Astrocyte (in vitro differentiated cells and primary cell): ENCODE measurements around the gene CHST11. TPM values are rescaled to one million over a fixed set of nuclear protein-coding genes. Genes with fewer than 3 reads are reported as not detected.
A peak's percentile ranks its signal among the peaks of the same experiment; 100 is the strongest.

Experiments used
- DNase-seq: peaks from one replicate; pipeline ENCODE4 v3.0.0-alpha.2; 2010; ENCODE audit warnings: low read depth
- FAIRE-seq: peaks from 2 replicates; lab custom pipeline; 2011; peaks lifted over from hg19 to GRCh38; lab: Jason Lieb, UNC
- H2AFZ ChIP-seq: 2 replicates; pipeline ENCODE4 v1.6.0; 2012; ENCODE audit warnings: low read depth, low read length, inconsistent platforms
- H3K27ac ChIP-seq: 2 replicates; pipeline ENCODE4 v1.5.1; 2011; ENCODE audit warnings: low read depth, low read length, inconsistent platforms
- H3K27me3 ChIP-seq: 2 replicates; pipeline ENCODE4 v1.6.0; 2011; ENCODE audit warnings: low read length, inconsistent platforms; ENCODE audit not compliant: insufficient read depth
- H3K36me3 ChIP-seq: 2 replicates; pipeline ENCODE4 v1.5.1; 2011; ENCODE audit warnings: low read length, inconsistent platforms; ENCODE audit not compliant: insufficient read depth
- H3K4me1 ChIP-seq: 2 replicates; pipeline ENCODE4 v1.5.1; 2011; ENCODE audit warnings: low read length, inconsistent platforms; ENCODE audit not compliant: insufficient read depth
- H3K4me2 ChIP-seq: 2 replicates; pipeline ENCODE4 v1.6.0; 2012; ENCODE audit warnings: low read length, inconsistent platforms
- H3K4me3 ChIP-seq: 2 replicates; pipeline ENCODE4 v1.5.1; 2011; ENCODE audit warnings: low read depth, mild to moderate bottlenecking, low read length, inconsistent platforms; ENCODE audit not compliant: insufficient read depth
- H3K79me2 ChIP-seq: 2 replicates; pipeline ENCODE4 v1.6.0; 2012; ENCODE audit warnings: mild to moderate bottlenecking, low read length, inconsistent platforms; ENCODE audit not compliant: insufficient read depth
- H3K9ac ChIP-seq: 2 replicates; pipeline ENCODE4 v1.6.0; 2012; ENCODE audit warnings: mild to moderate bottlenecking, low read length, inconsistent platforms
- H3K9me3 ChIP-seq: 2 replicates; pipeline ENCODE4 v1.5.1; 2012; ENCODE audit warnings: low read depth, mild to moderate bottlenecking, low read length, inconsistent platforms; ENCODE audit not compliant: insufficient read depth
- H4K20me1 ChIP-seq: 2 replicates; pipeline ENCODE4 v1.6.0; 2012; ENCODE audit warnings: low read length, inconsistent platforms; ENCODE audit not compliant: insufficient read depth
- H3K27ac Mint-ChIP-seq: one replicate; pipeline ENCODE4 v1.8.0; 2021; ENCODE audit warnings: mild to moderate bottlenecking, mixed read lengths; ENCODE audit not compliant: unreplicated experiment
- H3K27me3 Mint-ChIP-seq: one replicate; pipeline ENCODE4 v1.8.0; 2021; ENCODE audit warnings: low read depth, mixed read lengths; ENCODE audit not compliant: unreplicated experiment
- H3K36me3 Mint-ChIP-seq: one replicate; pipeline ENCODE4 v1.8.0; 2021; ENCODE audit warnings: low read depth, mixed read lengths; ENCODE audit not compliant: unreplicated experiment
- H3K4me1 Mint-ChIP-seq: one replicate; pipeline ENCODE4 v1.8.0; 2021; ENCODE audit warnings: low read depth, mixed read lengths; ENCODE audit not compliant: unreplicated experiment
- H3K4me3 Mint-ChIP-seq: one replicate; pipeline ENCODE4 v1.8.0; 2021; ENCODE audit warnings: mild to moderate bottlenecking, moderate library complexity, mixed read lengths; ENCODE audit not compliant: unreplicated experiment
- H3K9me3 Mint-ChIP-seq: one replicate; pipeline ENCODE4 v1.8.0; 2021; ENCODE audit warnings: mild to moderate bottlenecking, mixed read lengths; ENCODE audit not compliant: unreplicated experiment
- EZH2 ChIP-seq: IDR thresholded peaks from 2 replicates; pipeline ENCODE4 v1.6.1; 2012; ENCODE audit warnings: mild to moderate bottlenecking, low read length, inconsistent platforms; ENCODE audit not compliant: insufficient read depth
- total RNA-seq: library from RNA; stranded (reverse); gene quantifications from 2 replicates; pipeline ENCODE4 v1.2.1, GENCODE V29; 2021
- TF ChIP-seq, protein P1 (sequence below): IDR thresholded peaks from 2 replicates; pipeline ENCODE4 v1.5.1; 2011; ENCODE audit warnings: low read depth, mild to moderate bottlenecking, inconsistent platforms, low read length, moderate library complexity; ENCODE audit not compliant: insufficient read depth

Gene CHST11
- total RNA-seq, 1 donor from 2014 or later: 30.2 TPM

DNA sequence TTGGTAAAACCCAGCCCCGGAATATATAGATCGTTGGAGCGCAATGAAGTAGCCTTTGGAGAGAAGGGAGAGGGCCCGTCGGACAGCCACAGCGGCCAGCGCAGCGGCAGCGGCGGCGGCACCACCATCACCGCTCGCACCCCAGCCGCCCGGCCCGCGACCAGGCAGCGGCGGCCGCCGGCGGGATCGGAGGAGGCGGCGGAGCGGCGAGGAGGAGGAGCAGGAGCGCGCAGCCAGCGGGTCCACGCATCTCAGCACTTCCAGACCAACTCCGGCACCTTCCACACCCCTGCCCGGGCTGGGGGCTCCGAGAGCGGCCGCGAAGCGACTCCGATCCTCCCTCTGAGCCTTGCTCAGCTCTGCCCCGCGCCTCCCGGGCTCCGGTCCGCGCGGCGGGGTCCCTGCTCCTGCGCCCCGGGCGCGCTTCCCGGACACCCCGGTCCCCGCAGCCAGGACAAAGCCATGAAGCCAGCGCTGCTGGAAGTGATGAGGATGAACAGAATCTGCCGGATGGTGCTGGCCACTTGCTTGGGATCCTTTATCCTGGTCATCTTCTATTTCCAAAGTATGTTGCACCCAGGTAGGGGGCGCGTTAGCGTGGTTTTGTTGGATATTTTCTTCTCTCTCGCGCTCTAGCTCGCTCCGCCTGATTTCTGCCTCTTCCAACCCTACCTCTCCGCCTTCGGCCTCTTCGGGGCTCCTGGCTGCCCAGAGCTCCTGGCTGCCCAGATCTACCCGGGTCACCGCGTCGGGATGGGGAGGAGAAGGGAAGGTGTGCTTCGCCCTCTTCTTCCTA lies 400 bp downstream of the CHST11 start:
- Mint-ChIP-seq H3K27me3 (peaks cover 9% of the 10 kb centered on the region), H3K9me3 (no peaks in the 10 kb centered on the region), H3K4me1 (peaks cover 32% of the 10 kb centered on the region), H3K4me3 (peak overlapping the region; percentile 98), H3K36me3 (no peaks in the 10 kb centered on the region), H3K27ac (peak overlapping the region; percentile 96)
- Histone ChIP-seq H3K4me1 (peaks cover 36% of the 10 kb centered on the region), H3K4me3 (peak overlapping the region; percentile 86), H3K36me3 (no peaks in the 10 kb centered on the region), H3K79me2 (peaks cover 45% of the 10 kb centered on the region), H3K4me2 (peak overlapping the region; percentile 97), H3K27ac (peak overlapping the region; percentile 76), H3K27me3 (no peaks in the 10 kb centered on the region), H3K9me3 (no peaks in the 10 kb centered on the region), H3K9ac (peak overlapping the region; percentile 85), H2AFZ (peak overlapping the region; percentile 74), H4K20me1 (peaks cover 30% of the 10 kb centered on the region)
- TF ChIP-seq EZH2: no peak
- TF ChIP-seq, protein P1, sequence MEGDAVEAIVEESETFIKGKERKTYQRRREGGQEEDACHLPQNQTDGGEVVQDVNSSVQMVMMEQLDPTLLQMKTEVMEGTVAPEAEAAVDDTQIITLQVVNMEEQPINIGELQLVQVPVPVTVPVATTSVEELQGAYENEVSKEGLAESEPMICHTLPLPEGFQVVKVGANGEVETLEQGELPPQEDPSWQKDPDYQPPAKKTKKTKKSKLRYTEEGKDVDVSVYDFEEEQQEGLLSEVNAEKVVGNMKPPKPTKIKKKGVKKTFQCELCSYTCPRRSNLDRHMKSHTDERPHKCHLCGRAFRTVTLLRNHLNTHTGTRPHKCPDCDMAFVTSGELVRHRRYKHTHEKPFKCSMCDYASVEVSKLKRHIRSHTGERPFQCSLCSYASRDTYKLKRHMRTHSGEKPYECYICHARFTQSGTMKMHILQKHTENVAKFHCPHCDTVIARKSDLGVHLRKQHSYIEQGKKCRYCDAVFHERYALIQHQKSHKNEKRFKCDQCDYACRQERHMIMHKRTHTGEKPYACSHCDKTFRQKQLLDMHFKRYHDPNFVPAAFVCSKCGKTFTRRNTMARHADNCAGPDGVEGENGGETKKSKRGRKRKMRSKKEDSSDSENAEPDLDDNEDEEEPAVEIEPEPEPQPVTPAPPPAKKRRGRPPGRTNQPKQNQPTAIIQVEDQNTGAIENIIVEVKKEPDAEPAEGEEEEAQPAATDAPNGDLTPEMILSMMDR: peak; percentile 29
- peak; percentile 69 for DNase-seq
- no peak for FAIRE-seq

DNA sequence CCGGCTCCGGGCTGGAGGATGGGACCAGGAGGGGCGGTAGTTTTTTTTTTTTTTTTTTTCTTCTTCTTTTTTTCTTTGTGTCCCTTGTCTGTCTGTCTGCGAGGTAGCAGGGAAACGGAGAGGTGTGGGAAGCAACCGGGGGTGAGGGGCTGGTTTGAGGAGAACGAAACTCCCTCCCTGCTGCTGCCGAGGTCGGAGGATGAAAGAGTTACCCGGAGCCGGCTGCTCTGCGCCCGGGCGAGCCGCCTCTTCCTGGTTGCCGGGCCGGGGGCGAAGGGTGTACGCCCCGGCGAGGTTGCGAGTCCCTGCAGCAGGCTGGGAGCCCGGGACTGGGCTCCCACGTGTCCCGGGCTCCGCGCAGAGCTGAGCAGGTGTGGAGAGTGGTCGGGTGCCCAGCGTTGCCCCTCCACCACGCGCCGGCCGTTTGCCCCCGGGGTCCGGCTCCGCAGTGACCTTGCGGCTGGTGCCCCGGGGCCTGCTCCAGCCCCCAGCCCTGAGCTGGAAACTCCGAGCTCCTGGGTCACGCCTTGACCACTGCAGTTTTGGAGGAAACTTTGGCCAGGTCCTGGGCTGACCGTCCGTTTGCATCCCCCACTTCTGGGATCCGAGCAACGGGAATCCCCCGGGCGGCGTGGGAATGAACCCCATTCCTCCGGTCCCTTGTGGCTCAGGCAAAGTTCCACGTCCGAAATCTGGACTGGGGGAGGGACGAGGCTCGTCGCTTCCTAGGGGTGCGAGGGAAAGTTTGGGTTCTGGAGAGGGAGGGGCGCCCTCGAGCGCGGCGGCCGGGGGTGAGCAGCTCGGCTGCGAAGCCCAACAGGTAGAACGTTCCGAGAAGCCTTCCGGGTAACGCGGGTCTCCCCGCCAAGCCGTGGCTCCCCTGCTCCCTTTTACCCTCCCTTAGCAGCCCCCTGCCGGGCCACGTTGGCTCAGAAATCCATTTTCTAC lies 1.3 kb downstream of the CHST11 start:
- no peaks in the 10 kb centered on the region for H3K9me3 Mint-ChIP-seq
- H3K4me3 ChIP-seq: peak overlapping the region; percentile 86
- TF ChIP-seq, protein P1: no peak
- TF ChIP-seq EZH2: no peak
- DNase-seq: no peak
- H3K4me3 Mint-ChIP-seq: peak overlapping the region; percentile 98
- H3K4me1 ChIP-seq: peaks cover 36% of the 10 kb centered on the region
- no peaks in the 10 kb centered on the region for H3K9me3 ChIP-seq
- peak overlapping the region; percentile 97 for H3K4me2 ChIP-seq
- H3K9ac ChIP-seq: peak overlapping the region; percentile 85
- no peaks in the 10 kb centered on the region for H3K36me3 Mint-ChIP-seq
- peak overlapping the region; percentile 94 for H3K27ac Mint-ChIP-seq
- H4K20me1 ChIP-seq: peaks cover 36% of the 10 kb centered on the region
- peak overlapping the region; percentile 76 for H3K27ac ChIP-seq
- FAIRE-seq: no peak
- H3K27me3 ChIP-seq: no peaks in the 10 kb centered on the region
- peaks cover 39% of the 10 kb centered on the region for H3K4me1 Mint-ChIP-seq
- peaks cover 6% of the 10 kb centered on the region for H3K27me3 Mint-ChIP-seq
- H2AFZ ChIP-seq: peak overlapping the region; percentile 74
- peaks cover 53% of the 10 kb centered on the region for H3K79me2 ChIP-seq
- no peaks in the 10 kb centered on the region for H3K36me3 ChIP-seq
